ENCODE data around the gene PIF1. TPM values are rescaled to one million over a fixed set of nuclear protein-coding genes. Genes with fewer than 3 reads are reported as not detected.

PIF1 gene
- total RNA-seq, 1 donor from 2014 or later = 28.1 TPM

GRCh38 chr15:64856429-64857145 lies 31.1 kb upstream of the PIF1 start:
- Mint-ChIP-seq H3K4me1 (ENCODE audit: low read depth) (peaks cover 20% of the 10 kb centered on the region), H3K27me3 (ENCODE audit: low read depth) (no peaks in the 10 kb centered on the region), H3K36me3 (ENCODE audit: low read depth) (peaks cover 48% of the 10 kb centered on the region), H3K27ac (peak overlapping the region; percentile 39), H3K9me3 (no peaks in the 10 kb centered on the region), H3K4me3 (ENCODE audit: low read depth) (no peak overlapping the region)
- no peak for DNase-seq (ENCODE audit: low spot score)
- intact Hi-C loops (cut with micrococcal nuclease) = no loop called here

GRCh38 chr15:64855205-64855975 lies 29.9 kb upstream of the PIF1 start:
- Mint-ChIP-seq H3K4me3 (ENCODE audit: low read depth) (no peak overlapping the region), H3K4me1 (ENCODE audit: low read depth) (peaks cover 20% of the 10 kb centered on the region), H3K27ac (no peak overlapping the region), H3K27me3 (ENCODE audit: low read depth) (no peaks in the 10 kb centered on the region), H3K9me3 (no peaks in the 10 kb centered on the region), H3K36me3 (ENCODE audit: low read depth) (peaks cover 58% of the 10 kb centered on the region)
- intact Hi-C loops (cut with micrococcal nuclease) = no loop called here
- no peak for DNase-seq (ENCODE audit: low spot score)

- DNase-seq (ENCODE audit: low spot score) = no peak
- no peaks in the 10 kb centered on the region for H3K27me3 Mint-ChIP-seq (ENCODE audit: low read depth)
- no peak overlapping the region for H3K4me3 Mint-ChIP-seq (ENCODE audit: low read depth)
- H3K36me3 Mint-ChIP-seq (ENCODE audit: low read depth) = peaks cover 55% of the 10 kb centered on the region
- intact Hi-C loops (cut with micrococcal nuclease) = no loop called here
- H3K9me3 Mint-ChIP-seq = no peaks in the 10 kb centered on the region
- H3K27ac Mint-ChIP-seq = no peak overlapping the region
- H3K4me1 Mint-ChIP-seq (ENCODE audit: low read depth) = peaks cover 20% of the 10 kb centered on the region
Observed at GRCh38 chr15:64854526-64854925, 29.1 kb upstream of the PIF1 start.

- H3K4me1 Mint-ChIP-seq (ENCODE audit: low read depth) = peaks cover 20% of the 10 kb centered on the region
- no peak overlapping the region for H3K4me3 Mint-ChIP-seq (ENCODE audit: low read depth)
- DNase-seq (ENCODE audit: low spot score) = no peak
- H3K9me3 Mint-ChIP-seq = no peaks in the 10 kb centered on the region
- H3K27me3 Mint-ChIP-seq (ENCODE audit: low read depth) = no peaks in the 10 kb centered on the region
- H3K36me3 Mint-ChIP-seq (ENCODE audit: low read depth) = peaks cover 53% of the 10 kb centered on the region
- H3K27ac Mint-ChIP-seq = no peak overlapping the region
- intact Hi-C loops (cut with micrococcal nuclease) = no loop called here
Observed at GRCh38 chr15:64854041-64854440, 28.6 kb upstream of the PIF1 start.

GRCh38 chr15:64851503-64851840 lies 26.0 kb upstream of the PIF1 start:
- H3K4me1 Mint-ChIP-seq (ENCODE audit: low read depth) = peaks cover 17% of the 10 kb centered on the region

GRCh38 chr15:64850778-64851502 lies 25.5 kb upstream of the PIF1 start:
- H3K27ac Mint-ChIP-seq = no peak overlapping the region
- no peak for DNase-seq (ENCODE audit: low spot score)

More at GRCh38 chr15:64851503-64851840, 26.0 kb upstream of the PIF1 start:
- Mint-ChIP-seq H3K4me3 (ENCODE audit: low read depth) (no peak overlapping the region), H3K9me3 (no peaks in the 10 kb centered on the region), H3K27me3 (ENCODE audit: low read depth) (no peaks in the 10 kb centered on the region), H3K27ac (no peak overlapping the region), H3K36me3 (ENCODE audit: low read depth) (peaks cover 51% of the 10 kb centered on the region)
- DNase-seq (ENCODE audit: low spot score) = no peak
- intact Hi-C loops (cut with micrococcal nuclease) = no loop called here

GRCh38 chr15:64847876-64848716 lies 22.6 kb upstream of the PIF1 start:
- H3K4me1 Mint-ChIP-seq (ENCODE audit: low read depth) = peaks cover 33% of the 10 kb centered on the region
- no peaks in the 10 kb centered on the region for H3K9me3 Mint-ChIP-seq
- no peak overlapping the region for H3K4me3 Mint-ChIP-seq (ENCODE audit: low read depth)
- peak overlapping the region; percentile 4 for H3K27ac Mint-ChIP-seq
- intact Hi-C loops (cut with micrococcal nuclease) = no loop called here
- no peaks in the 10 kb centered on the region for H3K27me3 Mint-ChIP-seq (ENCODE audit: low read depth)
- no peak for DNase-seq (ENCODE audit: low spot score)
- peaks cover 42% of the 10 kb centered on the region for H3K36me3 Mint-ChIP-seq (ENCODE audit: low read depth)

More at GRCh38 chr15:64850778-64851502, 25.5 kb upstream of the PIF1 start:
- Mint-ChIP-seq H3K36me3 (ENCODE audit: low read depth) (peaks cover 47% of the 10 kb centered on the region), H3K4me3 (ENCODE audit: low read depth) (no peak overlapping the region), H3K27me3 (ENCODE audit: low read depth) (no peaks in the 10 kb centered on the region), H3K9me3 (no peaks in the 10 kb centered on the region), H3K4me1 (ENCODE audit: low read depth) (peaks cover 13% of the 10 kb centered on the region)
- intact Hi-C loops (cut with micrococcal nuclease) = no loop called here

GRCh38 chr15:64847448-64847847 lies 22.0 kb upstream of the PIF1 start:
- DNase-seq (ENCODE audit: low spot score) = no peak
- Mint-ChIP-seq H3K4me3 (ENCODE audit: low read depth) (no peak overlapping the region), H3K27me3 (ENCODE audit: low read depth) (no peaks in the 10 kb centered on the region), H3K36me3 (ENCODE audit: low read depth) (peaks cover 42% of the 10 kb centered on the region), H3K9me3 (no peaks in the 10 kb centered on the region), H3K27ac (no peak overlapping the region), H3K4me1 (ENCODE audit: low read depth) (peaks cover 38% of the 10 kb centered on the region)
- intact Hi-C loops (cut with micrococcal nuclease) = no loop called here

GRCh38 chr15:64847016-64847415 lies 21.6 kb upstream of the PIF1 start:
- Mint-ChIP-seq H3K4me3 (ENCODE audit: low read depth) (no peak overlapping the region), H3K4me1 (ENCODE audit: low read depth) (peaks cover 36% of the 10 kb centered on the region), H3K27ac (no peak overlapping the region), H3K9me3 (no peaks in the 10 kb centered on the region), H3K27me3 (ENCODE audit: low read depth) (no peaks in the 10 kb centered on the region), H3K36me3 (ENCODE audit: low read depth) (peaks cover 39% of the 10 kb centered on the region)
- intact Hi-C loops (cut with micrococcal nuclease) = no loop called here
- no peak for DNase-seq (ENCODE audit: low spot score)

- Mint-ChIP-seq H3K4me3 (ENCODE audit: low read depth) (no peak overlapping the region), H3K27ac (no peak overlapping the region), H3K27me3 (ENCODE audit: low read depth) (no peaks in the 10 kb centered on the region), H3K4me1 (ENCODE audit: low read depth) (peaks cover 35% of the 10 kb centered on the region), H3K36me3 (ENCODE audit: low read depth) (peaks cover 29% of the 10 kb centered on the region), H3K9me3 (no peaks in the 10 kb centered on the region)
- intact Hi-C loops (cut with micrococcal nuclease) = no loop called here
- no peak for DNase-seq (ENCODE audit: low spot score)
Observed at GRCh38 chr15:64845831-64846595, 20.6 kb upstream of the PIF1 start.

GRCh38 chr15:64845183-64845611 lies 19.8 kb upstream of the PIF1 start:
- H3K27ac Mint-ChIP-seq = peak overlapping the region; percentile 58
- H3K36me3 Mint-ChIP-seq (ENCODE audit: low read depth) = peaks cover 21% of the 10 kb centered on the region
- H3K4me1 Mint-ChIP-seq (ENCODE audit: low read depth) = peaks cover 42% of the 10 kb centered on the region
- peak overlapping the region; percentile 95 for H3K4me3 Mint-ChIP-seq (ENCODE audit: low read depth)
- DNase-seq (ENCODE audit: low spot score) = no peak
- intact Hi-C loops (cut with micrococcal nuclease) = no loop called here
- H3K27me3 Mint-ChIP-seq (ENCODE audit: low read depth) = no peaks in the 10 kb centered on the region
- H3K9me3 Mint-ChIP-seq = no peaks in the 10 kb centered on the region
